ENCODE measurements around the gene MAPK12. TPM values are rescaled to one million over a fixed set of nuclear protein-coding genes. Genes with fewer than 3 reads are reported as not detected.
A peak's percentile ranks its signal among the peaks of the same experiment; 100 is the strongest.

MAPK12 gene
- total and polyA plus RNA-seq, 2 donors from 2014 or later: 13.4 to 15.9 TPM

DNA sequence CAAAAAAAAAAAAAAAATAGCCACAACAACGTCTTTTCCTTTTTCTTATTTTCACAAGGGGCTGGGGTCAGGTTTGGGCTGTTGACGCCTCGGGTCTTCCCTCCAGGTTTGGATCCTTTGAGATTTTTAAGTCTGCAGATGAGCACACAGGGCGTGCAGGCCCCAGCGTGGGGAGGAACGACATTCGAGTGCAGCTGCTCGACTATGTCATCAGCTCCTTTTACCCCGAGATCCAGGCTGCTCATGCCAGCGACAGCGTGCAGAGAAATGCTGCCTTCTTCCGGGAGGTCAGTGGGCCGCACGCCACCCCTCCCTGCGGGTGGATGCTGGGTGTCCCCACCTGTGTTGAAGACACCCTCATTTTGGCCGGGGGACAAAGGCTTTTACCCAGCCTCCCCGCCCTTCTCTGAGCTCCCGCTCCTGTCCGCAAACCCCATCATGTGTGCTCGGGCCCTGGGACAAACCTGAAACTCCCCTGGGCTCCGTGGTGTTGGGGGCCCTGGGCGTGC is 53.0 kb downstream of the MAPK12 start:
- H3K4me1 ChIP-seq (ENCODE audit: control insufficient read depth in 2 of 3, insufficient read depth in 2 of 3, low read depth in 1 of 3, low read length in 3 of 3): peaks cover 0 to 9% (median 8%) of the 10 kb centered on the region in 3 donors
- H3K9me3 ChIP-seq (ENCODE audit: control insufficient read depth in 2 of 3, insufficient read depth in 1 of 3, low read length in 3 of 3): no peaks in the 10 kb centered on the region
- H3K27ac ChIP-seq (ENCODE audit: low read depth in 2 of 2, low read length in 2 of 2): no peak overlapping the region
- TF ChIP-seq, protein P1, sequence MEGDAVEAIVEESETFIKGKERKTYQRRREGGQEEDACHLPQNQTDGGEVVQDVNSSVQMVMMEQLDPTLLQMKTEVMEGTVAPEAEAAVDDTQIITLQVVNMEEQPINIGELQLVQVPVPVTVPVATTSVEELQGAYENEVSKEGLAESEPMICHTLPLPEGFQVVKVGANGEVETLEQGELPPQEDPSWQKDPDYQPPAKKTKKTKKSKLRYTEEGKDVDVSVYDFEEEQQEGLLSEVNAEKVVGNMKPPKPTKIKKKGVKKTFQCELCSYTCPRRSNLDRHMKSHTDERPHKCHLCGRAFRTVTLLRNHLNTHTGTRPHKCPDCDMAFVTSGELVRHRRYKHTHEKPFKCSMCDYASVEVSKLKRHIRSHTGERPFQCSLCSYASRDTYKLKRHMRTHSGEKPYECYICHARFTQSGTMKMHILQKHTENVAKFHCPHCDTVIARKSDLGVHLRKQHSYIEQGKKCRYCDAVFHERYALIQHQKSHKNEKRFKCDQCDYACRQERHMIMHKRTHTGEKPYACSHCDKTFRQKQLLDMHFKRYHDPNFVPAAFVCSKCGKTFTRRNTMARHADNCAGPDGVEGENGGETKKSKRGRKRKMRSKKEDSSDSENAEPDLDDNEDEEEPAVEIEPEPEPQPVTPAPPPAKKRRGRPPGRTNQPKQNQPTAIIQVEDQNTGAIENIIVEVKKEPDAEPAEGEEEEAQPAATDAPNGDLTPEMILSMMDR (IDR thresholded peaks at IDR 0.05; ENCODE audit: borderline replicate concordance, extremely low read depth, insufficient read depth): no peak
- H3K9ac ChIP-seq (ENCODE audit: low read length in 3 of 3): no peak overlapping the region
- DNase-seq (no peak), FAIRE-seq (no peak)
- H3K36me3 ChIP-seq (ENCODE audit: control insufficient read depth in 2 of 3, insufficient read depth in 3 of 3, low read length in 3 of 3): peaks cover 8 to 35% (median 12%) of the 10 kb centered on the region in 3 donors
- intact Hi-C loops (cut with DNase I): no loop called here
- no peak overlapping the region for H3K4me3 ChIP-seq (ENCODE audit: low read length in 3 of 3)
- no peaks in the 10 kb centered on the region for H3K27me3 ChIP-seq (ENCODE audit: control insufficient read depth, insufficient read depth, low read length)

DNA sequence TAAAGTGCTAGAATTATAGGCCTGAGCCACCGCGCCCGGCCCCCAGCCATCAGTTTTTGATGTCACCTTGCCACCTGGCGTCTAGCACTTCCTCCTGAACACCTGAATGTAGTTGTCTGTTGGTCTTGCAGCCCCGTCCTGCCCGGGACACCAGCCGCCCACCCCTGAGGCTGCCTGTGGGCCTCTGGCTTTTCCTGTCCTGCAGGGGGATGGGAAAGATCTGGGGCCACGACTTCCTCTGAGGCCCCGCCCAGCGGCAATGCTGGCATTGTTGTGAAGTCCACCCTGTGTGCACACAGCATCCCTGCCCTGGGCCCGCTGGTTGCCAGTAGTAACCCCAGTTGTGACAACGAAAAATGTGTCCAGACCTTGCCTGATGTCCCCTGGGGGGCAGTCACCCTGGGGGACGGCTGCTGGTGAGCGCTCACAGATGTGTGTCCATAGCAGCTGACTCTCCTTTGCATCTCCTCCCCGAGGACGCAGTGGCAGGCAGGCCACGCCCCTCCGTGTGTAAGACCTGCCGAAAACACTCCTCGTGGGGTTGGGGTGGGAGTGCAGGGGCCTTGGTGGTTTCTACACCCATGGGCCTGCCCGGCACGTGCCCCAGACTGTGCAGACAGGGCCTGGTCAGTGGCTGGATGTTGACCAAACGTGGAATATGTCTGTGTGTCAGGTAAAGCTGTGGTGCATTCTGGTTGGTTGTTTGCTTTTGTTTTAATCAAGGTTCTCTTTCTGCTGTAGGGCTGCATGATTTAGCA is 53.9 kb downstream of the MAPK12 start:
- H3K4me3 ChIP-seq (ENCODE audit: low read length in 3 of 3): no peak overlapping the region
- TF ChIP-seq, protein P1 (IDR thresholded peaks at IDR 0.05; ENCODE audit: borderline replicate concordance, extremely low read depth, insufficient read depth): no peak
- DNase-seq: peak in 2 of 5 donors; percentile 48 to 72
- peaks cover 4 to 30% (median 13%) of the 10 kb centered on the region in 3 donors for H3K36me3 ChIP-seq (ENCODE audit: control insufficient read depth in 2 of 3, insufficient read depth in 3 of 3, low read length in 3 of 3)
- no peaks in the 10 kb centered on the region for H3K27me3 ChIP-seq (ENCODE audit: control insufficient read depth, insufficient read depth, low read length)
- peaks cover 0 to 19% (median 8%) of the 10 kb centered on the region in 3 donors for H3K4me1 ChIP-seq (ENCODE audit: control insufficient read depth in 2 of 3, insufficient read depth in 2 of 3, low read depth in 1 of 3, low read length in 3 of 3)
- no peak overlapping the region for H3K27ac ChIP-seq (ENCODE audit: low read depth in 2 of 2, low read length in 2 of 2)
- H3K9ac ChIP-seq (ENCODE audit: low read length in 3 of 3): no peak overlapping the region
- H3K9me3 ChIP-seq (ENCODE audit: control insufficient read depth in 2 of 3, insufficient read depth in 1 of 3, low read length in 3 of 3): no peaks in the 10 kb centered on the region
- FAIRE-seq: no peak
- intact Hi-C loops (cut with DNase I): no loop called here

DNA sequence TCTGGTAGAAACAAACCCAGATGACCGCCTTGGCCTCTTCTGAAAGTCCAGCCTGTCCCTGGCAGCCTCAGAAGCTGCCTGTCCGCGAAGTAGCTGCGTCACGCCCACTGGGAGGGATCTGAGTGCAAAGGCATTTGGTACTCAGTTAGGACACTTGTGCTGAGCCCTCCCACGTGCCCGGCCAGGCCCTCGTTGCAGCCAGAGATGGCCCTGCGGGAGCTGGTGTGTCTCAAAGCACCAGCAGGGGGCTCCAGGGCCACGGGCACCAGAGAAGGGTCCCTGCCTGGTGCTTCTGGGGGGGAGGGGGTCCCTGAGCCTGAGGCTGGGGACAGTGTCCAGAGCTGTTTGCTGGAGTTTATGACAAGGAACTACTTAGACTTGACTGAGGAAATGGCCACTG is 54.9 kb downstream of the MAPK12 start:
- DNase-seq (peak; percentile 58 to 82 (median 66)), FAIRE-seq (no peak)
- no peak overlapping the region for H3K4me3 ChIP-seq (ENCODE audit: low read length in 3 of 3)
- no peak overlapping the region for H3K27ac ChIP-seq (ENCODE audit: low read depth in 2 of 2, low read length in 2 of 2)
- no peaks in the 10 kb centered on the region for H3K9me3 ChIP-seq (ENCODE audit: control insufficient read depth in 2 of 3, insufficient read depth in 1 of 3, low read length in 3 of 3)
- no peaks in the 10 kb centered on the region for H3K27me3 ChIP-seq (ENCODE audit: control insufficient read depth, insufficient read depth, low read length)
- intact Hi-C loops (cut with DNase I): no loop called here
- H3K36me3 ChIP-seq (ENCODE audit: control insufficient read depth in 2 of 3, insufficient read depth in 3 of 3, low read length in 3 of 3): peaks cover 2 to 23% (median 12%) of the 10 kb centered on the region in 3 donors
- no peak overlapping the region for H3K9ac ChIP-seq (ENCODE audit: low read length in 3 of 3)
- TF ChIP-seq, protein P1 (IDR thresholded peaks at IDR 0.05; ENCODE audit: borderline replicate concordance, extremely low read depth, insufficient read depth): peak; percentile 7
- peaks cover 0 to 24% (median 15%) of the 10 kb centered on the region in 3 donors for H3K4me1 ChIP-seq (ENCODE audit: control insufficient read depth in 2 of 3, insufficient read depth in 2 of 3, low read depth in 1 of 3, low read length in 3 of 3)
